Measurements from ENCODE around the gene TCEA2. TPM values are rescaled to one million over a fixed set of nuclear protein-coding genes. Genes with fewer than 3 reads are reported as not detected.

TCEA2 gene
- total RNA-seq, 1 donor from 2014 or later, result 81.3 TPM

GRCh38 chr20:64055396-64055892, 7.6 kb upstream of the TCEA2 start:
- Mint-ChIP-seq H3K4me3 (no peak overlapping the region), H3K4me1 (peaks cover 23% of the 10 kb centered on the region), H3K27ac (no peak overlapping the region), H3K27me3 (ENCODE audit: low read depth) (peaks cover 27% of the 10 kb centered on the region), H3K9me3 (no peaks in the 10 kb centered on the region), H3K36me3 (no peaks in the 10 kb centered on the region)
- no peak for DNase-seq (ENCODE audit: low spot score in 2 of 2, unreplicated experiment in 2 of 2)
- no peak for TF ChIP-seq CTCF (IDR thresholded peaks at IDR 0.05; ENCODE audit: unreplicated experiment)

- no peaks in the 10 kb centered on the region for H3K9me3 Mint-ChIP-seq
- H3K4me1 Mint-ChIP-seq, result peaks cover 23% of the 10 kb centered on the region
- H3K27me3 Mint-ChIP-seq (ENCODE audit: low read depth), result peaks cover 21% of the 10 kb centered on the region
- DNase-seq (ENCODE audit: low spot score in 2 of 2, unreplicated experiment in 2 of 2), result no peak
- no peaks in the 10 kb centered on the region for H3K36me3 Mint-ChIP-seq
- TF ChIP-seq CTCF (IDR thresholded peaks at IDR 0.05; ENCODE audit: unreplicated experiment), result no peak
- H3K27ac Mint-ChIP-seq, result no peak overlapping the region
- no peak overlapping the region for H3K4me3 Mint-ChIP-seq
Measured at GRCh38 chr20:64055893-64056638, 6.9 kb upstream of the TCEA2 start.

- no peak overlapping the region for H3K4me3 Mint-ChIP-seq
- H3K9me3 Mint-ChIP-seq, result no peaks in the 10 kb centered on the region
- H3K27ac Mint-ChIP-seq, result no peak overlapping the region
- H3K4me1 Mint-ChIP-seq, result peaks cover 23% of the 10 kb centered on the region
- H3K36me3 Mint-ChIP-seq, result no peaks in the 10 kb centered on the region
- no peak for TF ChIP-seq CTCF (IDR thresholded peaks at IDR 0.05; ENCODE audit: unreplicated experiment)
- H3K27me3 Mint-ChIP-seq (ENCODE audit: low read depth), result peaks cover 16% of the 10 kb centered on the region
- DNase-seq (ENCODE audit: low spot score in 2 of 2, unreplicated experiment in 2 of 2), result no peak
Measured at GRCh38 chr20:64056639-64056888, 6.4 kb upstream of the TCEA2 start.

DNA sequence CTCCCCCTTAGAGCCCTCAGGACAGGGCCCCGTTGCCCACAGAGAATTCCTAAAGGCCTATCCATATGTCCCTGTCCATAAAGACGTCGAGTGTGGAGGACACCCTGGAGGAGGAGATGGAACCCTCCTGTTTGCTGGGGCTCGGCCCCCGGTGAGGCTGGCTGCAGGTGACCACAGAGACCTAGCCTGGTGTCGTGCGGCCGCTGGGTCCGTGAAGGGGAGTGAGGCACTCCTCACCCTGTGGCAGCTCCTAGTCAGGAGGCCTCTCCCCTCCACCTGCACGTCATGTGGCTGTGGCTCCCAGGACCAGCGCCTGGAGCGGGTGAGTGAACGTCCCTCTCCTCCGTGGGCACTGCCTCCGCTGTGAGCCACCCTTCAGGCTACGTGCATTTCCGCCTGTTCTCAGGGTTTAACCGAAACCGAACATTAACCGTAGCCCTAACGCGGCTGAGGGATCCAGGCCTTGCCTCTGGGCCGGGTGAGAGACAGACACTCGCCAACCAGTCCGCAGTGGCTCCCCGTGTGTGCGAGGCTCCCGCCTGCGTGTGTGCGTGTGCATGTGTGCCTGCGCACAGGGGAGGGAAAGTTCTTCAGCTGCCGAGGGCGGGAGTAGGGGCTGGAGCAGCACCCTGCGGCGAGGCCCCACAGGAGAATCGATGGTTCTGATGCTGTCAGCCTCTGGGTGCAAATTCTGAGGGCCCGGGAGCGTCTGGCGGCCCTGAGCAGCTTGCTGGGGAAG, 5.9 kb upstream of the TCEA2 start:
- H3K27me3 Mint-ChIP-seq (ENCODE audit: low read depth), result peaks cover 11% of the 10 kb centered on the region
- H3K9me3 Mint-ChIP-seq, result no peaks in the 10 kb centered on the region
- peaks cover 25% of the 10 kb centered on the region for H3K4me1 Mint-ChIP-seq
- no peak overlapping the region for H3K27ac Mint-ChIP-seq
- no peak for DNase-seq (ENCODE audit: low spot score in 2 of 2, unreplicated experiment in 2 of 2)
- H3K4me3 Mint-ChIP-seq, result no peak overlapping the region
- H3K36me3 Mint-ChIP-seq, result no peaks in the 10 kb centered on the region
- TF ChIP-seq CTCF (IDR thresholded peaks at IDR 0.05; ENCODE audit: unreplicated experiment), result no peak

DNA sequence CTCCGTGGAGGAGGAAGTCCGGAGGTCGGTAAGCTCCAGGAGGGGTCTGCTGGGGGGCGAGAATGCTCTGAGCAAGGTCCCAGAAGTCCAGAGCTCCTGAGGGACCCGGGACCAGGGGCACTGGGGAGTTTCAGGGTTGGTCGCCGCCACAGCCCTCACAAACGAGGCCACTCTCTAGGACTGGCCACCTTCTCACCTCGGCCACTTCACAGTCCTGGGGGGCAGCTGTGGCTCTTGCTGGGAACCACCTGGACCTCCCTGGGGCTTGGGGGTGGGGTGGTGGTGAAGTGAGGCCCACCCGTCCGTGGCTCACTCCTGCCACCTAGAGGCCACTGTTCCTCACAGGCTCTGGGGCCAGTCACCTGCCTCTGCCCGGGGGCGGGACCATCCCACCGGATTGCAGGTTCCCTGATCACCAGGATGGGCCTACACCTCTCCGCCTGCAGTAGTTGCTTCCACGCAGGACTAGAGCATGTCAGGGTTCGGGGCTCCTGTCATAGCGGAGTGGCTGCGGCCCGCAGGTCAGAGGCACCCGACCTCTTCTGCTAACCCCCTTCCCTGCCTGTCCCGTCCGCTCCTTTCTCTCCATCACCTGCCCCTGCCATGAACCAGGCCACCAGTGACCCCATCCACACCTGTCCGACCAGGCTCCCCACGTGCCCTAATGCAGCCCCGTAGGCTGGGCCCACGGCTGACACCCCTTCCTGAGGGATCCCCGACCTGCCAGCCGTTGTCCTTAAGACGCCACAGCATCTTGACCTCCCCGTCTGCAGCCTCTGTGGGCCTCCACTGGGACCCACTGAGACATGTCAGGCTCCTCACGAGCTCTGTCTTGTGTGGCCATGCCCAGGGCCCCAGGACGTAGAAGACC, 5.1 kb upstream of the TCEA2 start:
- Mint-ChIP-seq H3K4me1 (peaks cover 30% of the 10 kb centered on the region), H3K4me3 (no peak overlapping the region), H3K27me3 (ENCODE audit: low read depth) (peaks cover 7% of the 10 kb centered on the region), H3K36me3 (no peaks in the 10 kb centered on the region), H3K9me3 (no peaks in the 10 kb centered on the region), H3K27ac (no peak overlapping the region)
- peak; percentile 74 for TF ChIP-seq CTCF (IDR thresholded peaks at IDR 0.05; ENCODE audit: unreplicated experiment)
- peak; percentile 67 to 87 for DNase-seq (ENCODE audit: low spot score in 2 of 2, unreplicated experiment in 2 of 2)
